Neutrophil (primary cell): ENCODE results near the gene TSPAN1.

Experiments used
- H3K27ac ChIP-seq: fragments of 200-600 bp; sonication (generic); 2 replicates; pipeline ENCODE4 v1.5.1; 2016; ENCODE audit warnings: mild to moderate bottlenecking, moderate library complexity
- H3K27me3 ChIP-seq: fragments of 200-600 bp; sonication (generic); 2 replicates; pipeline ENCODE4 v1.6.0; 2016; ENCODE audit warnings: mild to moderate bottlenecking
- H3K36me3 ChIP-seq: fragments of 200-600 bp; sonication (generic); 2 replicates; pipeline ENCODE4 v1.5.1; 2017
- H3K4me1 ChIP-seq, 2 experiments: fragments of 200-600 bp in 1 of 2; sonication (generic) in 1 of 2; 1 replicate in 1 of 2; 2 replicates in 1 of 2; pipeline versions ENCODE4 v1.5.1 to v1.6.1; 2013 to 2016; ENCODE audit warnings: low read depth in 1 of 2, low read length in 1 of 2, mild to moderate bottlenecking in 1 of 2, moderate library complexity in 1 of 2; ENCODE audit not compliant: control insufficient read depth in 1 of 2, insufficient read depth in 1 of 2
- H3K4me3 ChIP-seq, 2 experiments: fragments of 200-600 bp in 1 of 2; sonication (generic) in 1 of 2; 1 replicate in 1 of 2; 2 replicates in 1 of 2; pipeline ENCODE4 v1.5.1; 2013 to 2016; ENCODE audit warnings: low read depth in 1 of 2, low read length in 1 of 2, mild to moderate bottlenecking in 1 of 2, moderate library complexity in 1 of 2
- H3K9me3 ChIP-seq: fragments of 200-600 bp; sonication (generic); 2 replicates; pipeline ENCODE4 v1.5.1; 2016
- CTCF ChIP-seq: fragments of 200-600 bp; sonication (generic); IDR thresholded peaks from 2 replicates; pipeline ENCODE4 v1.5.1; 2016; ENCODE audit warnings: antibody characterized with exemption

Gene TSPAN1

GRCh38 chr1:46194641-46195193 lies 19.8 kb downstream of the TSPAN1 start:
- H3K9me3 ChIP-seq, result no peaks in the 10 kb centered on the region
- H3K4me3 ChIP-seq, result no peak overlapping the region
- peaks cover 29% of the 10 kb centered on the region for H3K36me3 ChIP-seq
- H3K4me1 ChIP-seq, result peaks cover 19 to 25% of the 10 kb centered on the region in 2 experiments
- no peak overlapping the region for H3K27ac ChIP-seq
- no peak for TF ChIP-seq CTCF
- H3K27me3 ChIP-seq, result no peaks in the 10 kb centered on the region

GRCh38 chr1:46196609-46197008 lies 21.7 kb downstream of the TSPAN1 start:
- Histone ChIP-seq H3K4me1 (peaks cover 19 to 25% of the 10 kb centered on the region in 2 experiments), H3K36me3 (peaks cover 20% of the 10 kb centered on the region), H3K4me3 (no peak overlapping the region), H3K9me3 (no peaks in the 10 kb centered on the region), H3K27ac (no peak overlapping the region), H3K27me3 (no peaks in the 10 kb centered on the region)
- TF ChIP-seq CTCF, result no peak

GRCh38 chr1:46197560-46197963 lies 22.7 kb downstream of the TSPAN1 start:
- Histone ChIP-seq H3K4me3 (peak overlapping the region; percentile 69 to 70), H3K27me3 (no peaks in the 10 kb centered on the region), H3K9me3 (no peaks in the 10 kb centered on the region), H3K4me1 (peaks cover 20 to 25% of the 10 kb centered on the region in 2 experiments), H3K36me3 (peaks cover 13% of the 10 kb centered on the region), H3K27ac (no peak overlapping the region)
- no peak for TF ChIP-seq CTCF

- Histone ChIP-seq H3K27me3 (no peaks in the 10 kb centered on the region), H3K36me3 (peaks cover 8% of the 10 kb centered on the region), H3K9me3 (no peaks in the 10 kb centered on the region), H3K4me1 (peaks cover 26 to 31% of the 10 kb centered on the region in 2 experiments), H3K4me3 (peak within 1 kb of the TSS; percentile 69 to 70), H3K27ac (peak within 1 kb of the TSS; percentile 54)
- no peak for TF ChIP-seq CTCF
Measured at GRCh38 chr1:46197964-46198811, 23.3 kb downstream of the TSPAN1 start, which contains the start of gene POMGNT1. Gene POMGNT1 (minus strand): TSS chr1:46198434. CDS start chr1:46197821, 613 bp downstream.

- Histone ChIP-seq H3K36me3 (no peaks in the 10 kb centered on the region), H3K4me1 (peaks cover 37 to 42% of the 10 kb centered on the region in 2 experiments), H3K27ac (no peak overlapping the region), H3K9me3 (no peaks in the 10 kb centered on the region), H3K4me3 (no peak overlapping the region), H3K27me3 (no peaks in the 10 kb centered on the region)
- no peak for TF ChIP-seq CTCF
Measured at GRCh38 chr1:46199233-46199749, 24.4 kb downstream of the TSPAN1 start.
